ENCODE results near the gene AHCYL1.

Gene AHCYL1

GRCh38 chr1:109980324-109981003 lies 4.1 kb upstream of the AHCYL1 start:
- Histone ChIP-seq H3K9ac (no peak overlapping the region; a peak in 1 of 22 replicates), H4K20me1 (peaks cover 0 to 5% (median under 1%) of the 10 kb centered on the region in 11 experiments; a peak in 8 of 22 replicates), H3K4me3 (no peak overlapping the region), H3K27me3 (no peaks in the 10 kb centered on the region), H3K36me3 (no peaks in the 10 kb centered on the region), H3K4me2 (no peak overlapping the region), H3K27ac (no peak overlapping the region), H3K9me3 (replicated peaks in 1 of 11) (no peaks in the 10 kb centered on the region), H3K4me1 (peaks cover 15 to 46% (median 25%) of the 10 kb centered on the region in 10 experiments)
- no peak for TF ChIP-seq Cebpa-rat (IDR thresholded peaks at IDR 0.05)

GRCh38 chr1:109981004-109981335 lies 3.6 kb upstream of the AHCYL1 start:
- Histone ChIP-seq H4K20me1 (peaks cover 1 to 10% (median 6%) of the 10 kb centered on the region in 11 experiments; a peak in 15 of 22 replicates), H3K4me3 (no peak overlapping the region), H3K9ac (no peak overlapping the region; a peak in 1 of 22 replicates), H3K27me3 (no peaks in the 10 kb centered on the region), H3K9me3 (replicated peaks in 1 of 11) (no peaks in the 10 kb centered on the region), H3K27ac (no peak overlapping the region), H3K36me3 (0 out of 22 replicates have a peak, but pooled peaks cover 0 to 2% (median 0%) of the 10 kb centered on the region in 11 experiments), H3K4me2 (no peak overlapping the region), H3K4me1 (peaks cover 19 to 50% (median 30%) of the 10 kb centered on the region in 10 experiments)
- no peak for TF ChIP-seq Cebpa-rat (IDR thresholded peaks at IDR 0.05)

GRCh38 chr1:109983380-109984189 lies 980 bp upstream of the AHCYL1 start:
- Histone ChIP-seq H3K9me3 (replicated peaks in 1 of 11) (peaks cover 0 to 6% (median 1%) of the 10 kb centered on the region in 11 experiments; a peak in 5 of 22 replicates), H3K4me2 (peak overlapping the region; percentile 50 to 80 (median 68)), H3K4me3 (peak overlapping the region in 2 of 10 experiments; percentile 56 to 98; a peak in 2 of 20 replicates)

DNA sequence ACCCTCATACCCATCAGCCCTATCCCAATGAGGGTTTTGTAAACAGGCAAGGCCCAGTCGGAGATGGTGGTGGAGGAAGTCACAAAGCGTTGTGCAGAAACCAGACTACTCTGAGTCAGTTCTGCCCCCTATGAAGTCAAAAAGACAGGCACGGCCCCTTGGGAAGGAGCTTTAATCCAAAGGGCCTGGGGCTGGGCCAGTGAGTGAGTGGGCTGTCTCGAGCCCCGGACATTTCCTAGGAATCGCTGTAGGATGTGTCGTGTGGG lies 442 bp upstream of the AHCYL1 start:
- Histone ChIP-seq H3K4me2 (peak overlapping the region; percentile 50 to 80 (median 68)), H3K36me3 (peaks cover 6 to 30% (median 16%) of the 10 kb centered on the region in 11 experiments; a peak in 18 of 22 replicates)
- TF ChIP-seq Cebpa-rat (IDR thresholded peaks at IDR 0.05): no peak

More at GRCh38 chr1:109983380-109984189, 980 bp upstream of the AHCYL1 start:
- Histone ChIP-seq H3K4me1 (peaks cover 40 to 74% (median 55%) of the 10 kb centered on the region in 10 experiments), H4K20me1 (peaks cover 11 to 36% (median 31%) of the 10 kb centered on the region in 11 experiments; a peak in 16 of 22 replicates), H3K9ac (peak overlapping the region in 10 of 11 experiments; percentile 93 to 99 (median 98); a peak in 19 of 22 replicates), H3K27ac (peak overlapping the region in 10 of 11 experiments; percentile 90 to 99 (median 97); a peak in 20 of 22 replicates), H3K36me3 (peaks cover 2 to 25% (median 10%) of the 10 kb centered on the region in 11 experiments; a peak in 18 of 22 replicates), H3K27me3 (no peaks in the 10 kb centered on the region)
- TF ChIP-seq Cebpa-rat (IDR thresholded peaks at IDR 0.05): no peak

DNA sequence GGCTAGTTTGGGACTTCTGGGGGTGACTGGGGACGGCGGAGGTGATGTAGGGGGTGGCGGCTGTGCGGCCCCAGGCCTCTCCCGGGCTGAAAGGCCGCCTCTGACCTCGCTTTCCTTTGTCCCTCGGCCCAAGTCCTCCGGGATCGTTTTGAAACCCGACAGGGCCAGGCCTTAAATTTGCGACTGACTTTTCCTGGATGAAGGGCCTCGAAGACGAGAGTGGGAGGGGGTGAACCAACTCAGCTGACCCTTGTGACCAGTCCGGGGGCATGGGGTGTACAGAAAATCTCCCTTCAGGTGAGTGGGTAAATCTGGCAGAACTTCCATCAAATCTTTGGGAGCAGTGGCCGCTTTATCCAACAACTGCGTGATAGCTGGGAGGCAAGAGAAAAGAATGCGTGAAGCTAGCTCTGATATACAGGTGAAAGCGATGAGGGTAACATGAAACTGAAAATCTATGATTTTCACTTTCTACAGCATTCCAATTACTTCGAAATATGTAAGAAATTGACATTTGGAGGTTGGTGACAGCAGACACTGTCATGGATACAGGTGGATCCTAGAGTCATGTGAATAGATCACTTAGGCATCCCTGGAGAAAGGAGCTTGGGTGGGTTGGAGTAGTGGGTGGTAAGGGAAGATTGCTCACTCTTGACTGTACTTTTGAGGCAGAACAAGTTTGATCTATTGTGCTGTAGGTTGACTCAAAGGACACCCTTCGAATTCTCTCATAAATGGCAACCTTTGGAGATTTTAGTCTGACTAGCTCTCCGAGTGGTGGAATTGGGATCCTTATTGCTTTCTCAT lies 885 bp downstream of the AHCYL1 start:
- TF ChIP-seq Cebpa-rat (IDR thresholded peaks at IDR 0.05): no peak
- peak overlapping the region; percentile 82 to 98 (median 93) for H3K4me2 ChIP-seq
- peaks cover 53 to 82% (median 68%) of the 10 kb centered on the region in 10 experiments for H3K4me1 ChIP-seq
- H3K4me3 ChIP-seq: peak overlapping the region; percentile 70 to 98 (median 94)
- H3K36me3 ChIP-seq: peaks cover 6 to 42% (median 28%) of the 10 kb centered on the region in 11 experiments; a peak in 18 of 22 replicates
- H3K27me3 ChIP-seq: no peaks in the 10 kb centered on the region
- peak overlapping the region; percentile 93 to 99 (median 98) for H3K9ac ChIP-seq
- H3K9me3 ChIP-seq (replicated peaks in 1 of 11): peaks cover 0 to 10% (median 5%) of the 10 kb centered on the region in 11 experiments; a peak in 5 of 22 replicates
- H3K27ac ChIP-seq: peak overlapping the region; percentile 90 to 99 (median 97)
- H4K20me1 ChIP-seq: peaks cover 13 to 55% (median 46%) of the 10 kb centered on the region in 11 experiments; a peak in 16 of 22 replicates

More for the DNA sequence above, 442 bp upstream of the AHCYL1 start:
- Histone ChIP-seq H3K27me3 (no peaks in the 10 kb centered on the region), H3K9me3 (replicated peaks in 1 of 11) (peaks cover 0 to 10% (median 5%) of the 10 kb centered on the region in 11 experiments; a peak in 5 of 22 replicates), H3K4me3 (peak overlapping the region in 8 of 10 experiments; percentile 56 to 98 (median 94); a peak in 6 of 20 replicates), H3K9ac (peak overlapping the region in 10 of 11 experiments; percentile 93 to 99 (median 98); a peak in 19 of 22 replicates), H4K20me1 (peaks cover 11 to 42% (median 35%) of the 10 kb centered on the region in 11 experiments; a peak in 16 of 22 replicates), H3K27ac (peak overlapping the region in 10 of 11 experiments; percentile 90 to 99 (median 97); a peak in 20 of 22 replicates), H3K4me1 (peaks cover 40 to 79% (median 59%) of the 10 kb centered on the region in 10 experiments)

- Histone ChIP-seq H3K27me3 (no peaks in the 10 kb centered on the region), H3K4me1 (peaks cover 59 to 85% (median 74%) of the 10 kb centered on the region in 10 experiments), H3K4me2 (peak overlapping the region; percentile 82 to 98 (median 93)), H3K36me3 (peaks cover 6 to 48% (median 34%) of the 10 kb centered on the region in 11 experiments; a peak in 18 of 22 replicates), H4K20me1 (peaks cover 17 to 61% (median 52%) of the 10 kb centered on the region in 11 experiments; a peak in 16 of 22 replicates), H3K27ac (peak overlapping the region in 9 of 11 experiments; percentile 96 to 99 (median 97); a peak in 14 of 22 replicates), H3K4me3 (peak overlapping the region; percentile 70 to 98 (median 94)), H3K9me3 (replicated peaks in 1 of 11) (peaks cover 0 to 10% (median 5%) of the 10 kb centered on the region in 11 experiments; a peak in 5 of 22 replicates), H3K9ac (peak overlapping the region; percentile 93 to 99 (median 98))
- TF ChIP-seq Cebpa-rat (IDR thresholded peaks at IDR 0.05): no peak
Measured at GRCh38 chr1:109986054-109986444, 1.5 kb downstream of the AHCYL1 start.

DNA sequence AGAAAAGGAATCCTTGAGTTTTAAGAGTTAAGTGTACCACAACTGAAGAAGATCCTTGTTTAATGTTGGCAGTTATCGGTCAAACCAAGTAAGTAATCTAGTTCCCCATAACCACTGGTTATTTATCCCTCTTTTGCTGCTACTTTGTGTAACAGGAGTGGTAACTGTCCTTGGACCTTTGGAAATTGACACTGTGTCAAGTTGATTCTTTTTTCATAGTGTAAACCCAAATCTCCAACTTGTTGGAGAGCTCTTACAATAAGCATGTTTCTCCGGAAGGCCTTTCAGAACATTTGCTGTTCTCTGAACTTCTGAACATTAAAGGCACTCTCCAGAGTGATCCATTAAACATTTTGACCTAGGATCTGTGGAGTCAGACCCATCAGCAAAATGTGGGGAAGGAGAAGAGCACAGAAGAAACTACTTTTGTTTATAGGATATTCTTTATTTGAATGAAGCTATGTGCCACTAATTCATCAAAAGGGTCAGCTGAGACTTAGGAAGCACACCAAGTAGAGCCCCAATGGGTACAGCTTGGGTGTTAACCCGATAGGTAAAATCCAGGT lies 3.9 kb downstream of the AHCYL1 start:
- Histone ChIP-seq H3K27me3 (no peaks in the 10 kb centered on the region), H3K4me1 (peaks cover 60 to 81% (median 71%) of the 10 kb centered on the region in 10 experiments), H3K27ac (no peak overlapping the region), H3K9me3 (replicated peaks in 1 of 11) (peaks cover 0 to 10% (median 5%) of the 10 kb centered on the region in 11 experiments; a peak in 5 of 22 replicates), H3K4me2 (peak overlapping the region; percentile 1 to 98 (median 93); a peak in 17 of 22 replicates), H4K20me1 (peaks cover 27 to 83% (median 66%) of the 10 kb centered on the region in 11 experiments; a peak in 17 of 22 replicates), H3K9ac (no peak overlapping the region), H3K36me3 (peaks cover 7 to 70% (median 52%) of the 10 kb centered on the region in 11 experiments; a peak in 18 of 22 replicates), H3K4me3 (peak overlapping the region in 2 of 10 experiments; percentile 12 to 97; a peak in 1 of 20 replicates)
- no peak for TF ChIP-seq Cebpa-rat (IDR thresholded peaks at IDR 0.05)

Data from BLaER1 treated with 17β-estradiol and CSF1 and Interleukin-3, amounts not matched to agents 10 nM and 100 nM (cell line).